ENCODE measurements around the gene LCNL1.

DNA sequence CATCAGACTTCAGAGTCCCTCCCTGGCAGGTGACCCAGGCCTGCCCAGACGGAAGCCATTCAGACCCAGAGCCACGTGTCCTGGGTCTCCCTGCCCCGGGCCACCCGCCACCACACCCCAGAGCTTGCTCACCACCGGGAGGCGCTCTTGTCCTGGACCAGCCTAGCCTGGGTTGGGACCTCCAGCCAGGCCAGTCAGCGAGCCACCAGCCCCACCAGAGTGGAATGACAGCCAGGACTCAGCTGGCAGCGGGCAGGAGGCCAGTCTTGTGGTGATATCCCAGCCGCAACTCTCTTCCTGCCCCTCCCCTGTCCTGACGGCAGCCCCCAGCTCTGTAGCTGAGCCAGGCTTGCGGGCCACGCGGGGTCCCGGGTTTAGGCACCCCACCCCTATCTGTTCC lies 7.1 kb upstream of the LCNL1 start:
- TF ChIP-seq, protein P1, sequence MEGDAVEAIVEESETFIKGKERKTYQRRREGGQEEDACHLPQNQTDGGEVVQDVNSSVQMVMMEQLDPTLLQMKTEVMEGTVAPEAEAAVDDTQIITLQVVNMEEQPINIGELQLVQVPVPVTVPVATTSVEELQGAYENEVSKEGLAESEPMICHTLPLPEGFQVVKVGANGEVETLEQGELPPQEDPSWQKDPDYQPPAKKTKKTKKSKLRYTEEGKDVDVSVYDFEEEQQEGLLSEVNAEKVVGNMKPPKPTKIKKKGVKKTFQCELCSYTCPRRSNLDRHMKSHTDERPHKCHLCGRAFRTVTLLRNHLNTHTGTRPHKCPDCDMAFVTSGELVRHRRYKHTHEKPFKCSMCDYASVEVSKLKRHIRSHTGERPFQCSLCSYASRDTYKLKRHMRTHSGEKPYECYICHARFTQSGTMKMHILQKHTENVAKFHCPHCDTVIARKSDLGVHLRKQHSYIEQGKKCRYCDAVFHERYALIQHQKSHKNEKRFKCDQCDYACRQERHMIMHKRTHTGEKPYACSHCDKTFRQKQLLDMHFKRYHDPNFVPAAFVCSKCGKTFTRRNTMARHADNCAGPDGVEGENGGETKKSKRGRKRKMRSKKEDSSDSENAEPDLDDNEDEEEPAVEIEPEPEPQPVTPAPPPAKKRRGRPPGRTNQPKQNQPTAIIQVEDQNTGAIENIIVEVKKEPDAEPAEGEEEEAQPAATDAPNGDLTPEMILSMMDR (conservative IDR thresholded peaks at IDR 0.05 in 1 of 2, IDR thresholded peaks at IDR 0.05 in 1 of 2; ENCODE audit: extremely low read depth in 1 of 2, insufficient read depth in 1 of 2, low read depth in 1 of 2, low read length in 2 of 2), result no peak
- no peak for TF ChIP-seq EZH2 (IDR thresholded peaks at IDR 0.05; ENCODE audit: borderline replicate concordance, low read length)

All from mammary epithelial cell (primary cell).